A549 (cell line): ENCODE measurements around the gene SPTSSA. TPM values are rescaled to one million over a fixed set of nuclear protein-coding genes. Genes with fewer than 3 reads are reported as not detected.

ENCODE experiments used
- ATAC-seq, 2 experiments: fragments of 200-7000 bp in 1 of 2; fragments of >200 bp in 1 of 2; cut with Nextera tagmentation in 1 of 2; cut with Tn5 transposase in 1 of 2; 3 replicates each; pipeline versions ENCODE4 v1.8.0 to v1.9.1; 2018 to 2020; ENCODE audit warnings: mild to moderate bottlenecking in 1 of 2, moderate library complexity in 1 of 2
- CTCF ChIA-PET: fragments of 300-600 bp; sonication (Branson Sonifier 250); formaldehyde crosslinking; extraction: SDS; loops from one replicate; lab custom pipeline; 2021; ENCODE audit warnings: antibody characterized with exemption, inconsistent platforms; lab: Yijun Ruan, JAX
- POLR2A ChIA-PET: fragments of 350-600 bp; formaldehyde crosslinking; extraction: SDS; loops from one replicate; lab custom pipeline; 2021; ENCODE audit warnings: antibody characterized with exemption, inconsistent platforms; lab: Yijun Ruan, JAX
- DNase-seq, 2 experiments: peaks; one replicate each; pipeline versions ENCODE4 v3.0.0 to v3.0.0-alpha.2; 2011 to 2016; ENCODE audit warnings: low read depth in 1 of 2, low spot score in 1 of 2
- FAIRE-seq: peaks from 2 replicates; lab custom pipeline; 2011; peaks lifted over from hg19 to GRCh38; lab: Jason Lieb, UNC
- H3K27ac ChIP-seq, 2 experiments: fragments of >200 bp; sonication (Bioruptor Twin); formaldehyde crosslinking; 3 replicates each; pipeline ENCODE4 v1.5.1; 2016 to 2017
- H3K4me1 ChIP-seq: fragments of >200 bp; sonication (Bioruptor Twin); formaldehyde crosslinking; 3 replicates; pipeline ENCODE4 v1.6.1; 2016
- H3K4me2 ChIP-seq: fragments of >200 bp; sonication (Bioruptor Twin); formaldehyde crosslinking; 3 replicates; pipeline ENCODE4 v1.6.1; 2016
- H3K4me3 ChIP-seq: fragments of >200 bp; sonication (Bioruptor Twin); formaldehyde crosslinking; 3 replicates; pipeline ENCODE4 v1.5.1; 2016
- H3K9me3 ChIP-seq: fragments of >200 bp; sonication (Bioruptor Twin); formaldehyde crosslinking; 3 replicates; pipeline ENCODE4 v1.6.1; 2016
- BHLHE40 ChIP-seq: IDR thresholded peaks from 2 replicates; pipeline ENCODE4 v1.6.1; 2012; ENCODE audit warnings: low read depth, low read length, inconsistent platforms
- CBX2 ChIP-seq: fragments of 200-600 bp; sonication (generic); IDR thresholded peaks from 2 replicates; pipeline ENCODE4 v1.6.1; 2016; ENCODE audit warnings: low read depth, mild to moderate bottlenecking, borderline replicate concordance
- CBX8 ChIP-seq: fragments of 200-600 bp; sonication (generic); IDR thresholded peaks from 2 replicates; pipeline ENCODE4 v1.6.1; 2016
- CEBPB ChIP-seq, 2 experiments: fragments of >200 bp in 1 of 2; sonication (Bioruptor Twin) in 1 of 2; formaldehyde crosslinking in 1 of 2; IDR thresholded peaks; 2 replicates each; pipeline ENCODE4 v1.6.1; 2012 to 2016
- EHF ChIP-seq: fragments of 250-450 bp; sonication (Bioruptor Pico); IDR thresholded peaks from 2 replicates; pipeline ENCODE4 v1.5.0; 2020; ENCODE audit warnings: mild to moderate bottlenecking
- EHMT2 ChIP-seq: fragments of 200-600 bp; sonication (generic); IDR thresholded peaks from 2 replicates; pipeline ENCODE4 v1.6.1; 2016; ENCODE audit warnings: antibody characterized with exemption, low read depth, mild to moderate bottlenecking, moderate library complexity
- GATA3 ChIP-seq: IDR thresholded peaks from 2 replicates; pipeline ENCODE4 v1.6.1; 2012; ENCODE audit warnings: borderline replicate concordance
- HEYL ChIP-seq: fragments of 250-450 bp; sonication (Bioruptor Pico); IDR thresholded peaks from 2 replicates; pipeline ENCODE4 v1.8.0; 2021; ENCODE audit warnings: mild to moderate bottlenecking, moderate library complexity
- HOXA7 ChIP-seq: fragments of 250-450 bp; sonication (Bioruptor Pico); IDR thresholded peaks from 2 replicates; pipeline ENCODE4 v1.5.0; 2020; ENCODE audit warnings: mild to moderate bottlenecking, moderate library complexity
- JUN ChIP-seq, 2 experiments: fragments of >200 bp; sonication (Bioruptor Twin); formaldehyde crosslinking; IDR thresholded peaks; 2 replicates in 1 of 2; 3 replicates in 1 of 2; pipeline ENCODE4 v1.6.1; 2016 to 2017
- KDM1A ChIP-seq: fragments of 200-600 bp; sonication (generic); IDR thresholded peaks from 2 replicates; pipeline ENCODE4 v1.6.1; 2016; ENCODE audit warnings: low read depth, mild to moderate bottlenecking
- KDM5A ChIP-seq: fragments of 200-600 bp; sonication (generic); IDR thresholded peaks from 2 replicates; pipeline ENCODE4 v1.6.1; 2016; ENCODE audit warnings: antibody characterized with exemption, mild to moderate bottlenecking
- MAZ ChIP-seq: fragments of 150-350 bp; IDR thresholded peaks from 2 replicates; pipeline ENCODE4 v1.6.1; 2014; ENCODE audit warnings: antibody characterized with exemption, low read depth, low read length, borderline replicate concordance
- NFE2L2 ChIP-seq: fragments of 150-350 bp; conservative IDR thresholded peaks from 2 replicates; pipeline ENCODE4 v1.6.1; 2014; ENCODE audit warnings: low read length
- NPAS2 ChIP-seq: fragments of 250-450 bp; sonication (Bioruptor Pico); IDR thresholded peaks from 2 replicates; pipeline ENCODE4 v1.8.0; 2022; ENCODE audit warnings: mild to moderate bottlenecking, moderate library complexity, borderline replicate concordance
- NR3C1 ChIP-seq: fragments of >200 bp; sonication (Bioruptor Twin); formaldehyde crosslinking; IDR thresholded peaks from 3 replicates; pipeline ENCODE4 v1.6.1; 2017
- POLR2AphosphoS2 ChIP-seq: conservative IDR thresholded peaks from 2 replicates; pipeline ENCODE4 v1.6.1; 2012; ENCODE audit warnings: low read length, improper control_type of control experiment, inconsistent platforms
- RAD21 ChIP-seq, 2 experiments: fragments of >200 bp in 1 of 2; sonication (Bioruptor Twin) in 1 of 2; formaldehyde crosslinking in 1 of 2; IDR thresholded peaks in 1 of 2; conservative IDR thresholded peaks in 1 of 2; 2 replicates in 1 of 2; 3 replicates in 1 of 2; pipeline ENCODE4 v1.6.1; 2012 to 2018; ENCODE audit warnings: inconsistent platforms in 1 of 2
- SMC3 ChIP-seq: fragments of >200 bp; sonication (Bioruptor Twin); formaldehyde crosslinking; IDR thresholded peaks from 3 replicates; pipeline ENCODE4 v1.6.1; 2018; ENCODE audit warnings: inconsistent platforms
- TP53 ChIP-seq: fragments of 250-450 bp; sonication (Bioruptor Pico); IDR thresholded peaks from 2 replicates; pipeline ENCODE4 v1.5.0; 2021; ENCODE audit warnings: mild to moderate bottlenecking, moderate library complexity
- ZFP36 ChIP-seq: fragments of 450-650 bp; IDR thresholded peaks from 2 replicates; pipeline ENCODE4 v1.6.1; 2014; ENCODE audit warnings: borderline replicate concordance; ENCODE audit not compliant: partially characterized antibody
- ZNF302 ChIP-seq: fragments of 250-450 bp; sonication (Bioruptor Pico); IDR thresholded peaks from 2 replicates; pipeline ENCODE4 v1.9.0; 2021; ENCODE audit warnings: inconsistent platforms, mild to moderate bottlenecking, moderate library complexity
- WGBS: methylation state at CpG from one replicate; pipeline ENCODE4 v1.1.6; 2017; ENCODE audit errors: missing lambda C conversion rate; 5-methylcytosine and 5-hydroxymethylcytosine counted together
- polyA plus RNA-seq, 4 experiments: library from polyadenylated mRNA; depleted of rRNA in 3 of 4; stranded (reverse); fragments of >200 nt; fragmentation: RNase III in 1 of 4; extraction: RNeasy Plus Mini Kit Qiagen cat#74134 plus additional on column Dnase treatment in 1 of 4; gene quantifications; 2 replicates in 3 of 4; 3 replicates in 1 of 4; pipeline ENCODE4 v1.2.3, GENCODE V29; 2011 to 2017
- TF ChIP-seq, protein P1 (sequence below): fragments of 250-450 bp; sonication (Bioruptor Pico); IDR thresholded peaks from 2 replicates; pipeline ENCODE4 v1.5.0; 2020; ENCODE audit warnings: low read depth, mild to moderate bottlenecking, moderate library complexity
- TF ChIP-seq, protein P2 (sequence below): fragments of >200 bp; sonication (Bioruptor Twin); formaldehyde crosslinking; IDR thresholded peaks from 3 replicates; pipeline ENCODE4 v1.5.1; 2016
- TF ChIP-seq, protein P3 (sequence below): fragments of >200 bp; sonication (Bioruptor Twin); formaldehyde crosslinking; IDR thresholded peaks from 2 replicates; pipeline ENCODE4 v1.6.1; 2016
- TF ChIP-seq, protein P4 (sequence below): IDR thresholded peaks from 2 replicates; pipeline ENCODE4 v1.6.1; 2012
- TF ChIP-seq, protein P5 (sequence below): fragments of >200 bp; sonication (Bioruptor Twin); formaldehyde crosslinking; IDR thresholded peaks from 3 replicates; pipeline ENCODE4 v1.6.1; 2016

Gene SPTSSA
- polyA plus RNA-seq, 2 of the 4 experiments (the other 2 are of a cell fraction): 68.0 to 105 TPM

DNA sequence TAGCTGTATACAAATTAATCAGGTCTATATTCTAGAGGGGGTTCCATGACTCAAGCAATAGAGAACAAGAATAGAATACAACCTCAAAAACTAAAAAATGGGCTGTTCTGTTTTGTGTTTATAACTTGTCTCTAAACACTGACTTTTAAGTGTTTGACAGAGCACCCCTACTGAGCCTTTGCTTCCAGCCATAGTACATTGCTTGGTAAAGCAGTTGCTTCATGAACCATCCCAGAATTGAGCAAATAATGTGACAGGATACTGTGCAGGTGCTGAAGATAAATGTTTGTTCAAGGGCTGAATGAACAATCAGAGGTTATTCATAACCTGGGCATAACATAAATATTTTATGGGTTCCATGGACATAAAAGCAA is 11.5 kb downstream of the SPTSSA start:
- Histone ChIP-seq H3K4me2 (peak overlapping the region; percentile 33; the same call in 2 of the 3 replicates), H3K27ac (no peak overlapping the region)
- no peak for FAIRE-seq

DNA sequence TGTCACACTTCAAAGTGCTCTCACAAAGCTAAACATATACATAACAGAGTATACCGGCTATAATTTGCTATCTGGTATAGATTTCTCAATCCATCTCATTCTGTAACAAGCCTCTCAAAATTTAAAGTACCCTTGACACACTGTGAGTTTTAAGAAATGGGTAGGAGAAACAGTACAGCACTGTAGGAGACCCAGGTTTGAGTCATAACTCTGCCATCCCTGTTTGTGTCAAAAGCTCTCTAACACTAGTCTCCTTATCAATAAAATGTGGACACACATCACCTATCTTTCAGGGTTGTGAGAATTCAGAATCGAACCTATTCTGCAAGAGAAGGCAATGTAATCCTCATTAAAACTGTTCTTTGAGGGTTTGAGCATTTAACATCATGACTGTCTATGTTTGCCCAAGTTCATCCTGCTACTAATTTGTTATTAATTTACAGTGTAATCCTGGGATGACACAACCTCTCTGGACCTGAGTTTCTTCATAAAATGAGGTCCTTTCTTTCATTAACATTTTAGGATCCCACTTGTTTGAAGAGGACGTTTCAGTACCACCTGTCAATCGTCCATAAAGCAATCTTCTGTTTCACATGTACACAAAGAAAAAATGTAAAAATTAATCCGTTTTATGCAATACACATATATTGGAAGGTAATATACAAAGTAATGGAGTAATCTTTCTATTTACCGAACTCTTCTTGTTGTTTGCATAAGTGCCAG is 12.1 kb downstream of the SPTSSA start:
- H3K4me2 ChIP-seq: peak overlapping the region; percentile 33; the same call in 2 of the 3 replicates
- H3K4me3 ChIP-seq: no peak overlapping the region
- H3K9me3 ChIP-seq: no peaks in the 10 kb centered on the region
- 59% methylated on average over 6 of the region's 6 CpGs for whole genome bisulfite sequencing
- TF ChIP-seq, protein P1, sequence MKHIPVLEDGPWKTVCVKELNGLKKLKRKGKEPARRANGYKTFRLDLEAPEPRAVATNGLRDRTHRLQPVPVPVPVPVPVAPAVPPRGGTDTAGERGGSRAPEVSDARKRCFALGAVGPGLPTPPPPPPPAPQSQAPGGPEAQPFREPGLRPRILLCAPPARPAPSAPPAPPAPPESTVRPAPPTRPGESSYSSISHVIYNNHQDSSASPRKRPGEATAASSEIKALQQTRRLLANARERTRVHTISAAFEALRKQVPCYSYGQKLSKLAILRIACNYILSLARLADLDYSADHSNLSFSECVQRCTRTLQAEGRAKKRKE (CRISPR knock-in tag): no peak
- TF ChIP-seq, protein P2, sequence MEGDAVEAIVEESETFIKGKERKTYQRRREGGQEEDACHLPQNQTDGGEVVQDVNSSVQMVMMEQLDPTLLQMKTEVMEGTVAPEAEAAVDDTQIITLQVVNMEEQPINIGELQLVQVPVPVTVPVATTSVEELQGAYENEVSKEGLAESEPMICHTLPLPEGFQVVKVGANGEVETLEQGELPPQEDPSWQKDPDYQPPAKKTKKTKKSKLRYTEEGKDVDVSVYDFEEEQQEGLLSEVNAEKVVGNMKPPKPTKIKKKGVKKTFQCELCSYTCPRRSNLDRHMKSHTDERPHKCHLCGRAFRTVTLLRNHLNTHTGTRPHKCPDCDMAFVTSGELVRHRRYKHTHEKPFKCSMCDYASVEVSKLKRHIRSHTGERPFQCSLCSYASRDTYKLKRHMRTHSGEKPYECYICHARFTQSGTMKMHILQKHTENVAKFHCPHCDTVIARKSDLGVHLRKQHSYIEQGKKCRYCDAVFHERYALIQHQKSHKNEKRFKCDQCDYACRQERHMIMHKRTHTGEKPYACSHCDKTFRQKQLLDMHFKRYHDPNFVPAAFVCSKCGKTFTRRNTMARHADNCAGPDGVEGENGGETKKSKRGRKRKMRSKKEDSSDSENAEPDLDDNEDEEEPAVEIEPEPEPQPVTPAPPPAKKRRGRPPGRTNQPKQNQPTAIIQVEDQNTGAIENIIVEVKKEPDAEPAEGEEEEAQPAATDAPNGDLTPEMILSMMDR: no peak
- TF ChIP-seq NPAS2 (no peak), TP53 (CRISPR knock-in tag) (no peak), KDM1A (no peak), KDM5A (no peak), CBX2 (no peak), JUN (IDR thresholded peaks at IDR 0.05) (no peak), EHF (CRISPR knock-in tag) (no peak), NFE2L2 (no peak), BHLHE40 (no peak), CEBPB (IDR thresholded peaks at IDR 0.05) (no peak), ZFP36 (no peak), EHMT2 (no peak), MAZ (no peak), NR3C1 (no peak)
- TF ChIP-seq, protein P3, sequence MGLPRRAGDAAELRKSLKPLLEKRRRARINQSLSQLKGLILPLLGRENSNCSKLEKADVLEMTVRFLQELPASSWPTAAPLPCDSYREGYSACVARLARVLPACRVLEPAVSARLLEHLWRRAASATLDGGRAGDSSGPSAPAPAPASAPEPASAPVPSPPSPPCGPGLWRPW: no peak
- ChIA-PET POLR2A (interaction anchor here (1.5 kb wide), 1 partner anchor 47 kb away, joined by 3 read pairs; no protein-coding TSS in a partner anchor), CTCF (interaction anchor here (0.8 kb wide), 2 partner anchors 20 to 126 kb away, joined by 3 to 4 read pairs; no protein-coding TSS in a partner anchor)
- DNase-seq (no peak), FAIRE-seq (no peak), ATAC-seq (no peak)
- H3K4me1 ChIP-seq: peaks cover 49% of the 10 kb centered on the region
- H3K27ac ChIP-seq: no peak overlapping the region

More for the DNA sequence above, 11.5 kb downstream of the SPTSSA start:
- POLR2A ChIA-PET: interaction anchor here (1.5 kb wide), 1 partner anchor 47 kb away, joined by 3 read pairs; no protein-coding TSS in a partner anchor
- no peak for ATAC-seq
- no peak for DNase-seq
- TF ChIP-seq, protein P4, sequence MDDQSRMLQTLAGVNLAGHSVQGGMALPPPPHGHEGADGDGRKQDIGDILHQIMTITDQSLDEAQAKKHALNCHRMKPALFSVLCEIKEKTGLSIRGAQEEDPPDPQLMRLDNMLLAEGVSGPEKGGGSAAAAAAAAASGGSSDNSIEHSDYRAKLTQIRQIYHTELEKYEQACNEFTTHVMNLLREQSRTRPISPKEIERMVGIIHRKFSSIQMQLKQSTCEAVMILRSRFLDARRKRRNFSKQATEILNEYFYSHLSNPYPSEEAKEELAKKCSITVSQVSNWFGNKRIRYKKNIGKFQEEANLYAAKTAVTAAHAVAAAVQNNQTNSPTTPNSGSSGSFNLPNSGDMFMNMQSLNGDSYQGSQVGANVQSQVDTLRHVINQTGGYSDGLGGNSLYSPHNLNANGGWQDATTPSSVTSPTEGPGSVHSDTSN: no peak
- TF ChIP-seq ZNF302: no peak
- CTCF ChIA-PET: interaction anchor here (0.8 to 2.6 kb wide), 2 partner anchors 48 to 127 kb away, joined by 3 to 6 read pairs; no protein-coding TSS in a partner anchor
- Histone ChIP-seq H3K9me3 (no peaks in the 10 kb centered on the region), H3K4me3 (no peak overlapping the region), H3K4me1 (peaks cover 49% of the 10 kb centered on the region)

DNA sequence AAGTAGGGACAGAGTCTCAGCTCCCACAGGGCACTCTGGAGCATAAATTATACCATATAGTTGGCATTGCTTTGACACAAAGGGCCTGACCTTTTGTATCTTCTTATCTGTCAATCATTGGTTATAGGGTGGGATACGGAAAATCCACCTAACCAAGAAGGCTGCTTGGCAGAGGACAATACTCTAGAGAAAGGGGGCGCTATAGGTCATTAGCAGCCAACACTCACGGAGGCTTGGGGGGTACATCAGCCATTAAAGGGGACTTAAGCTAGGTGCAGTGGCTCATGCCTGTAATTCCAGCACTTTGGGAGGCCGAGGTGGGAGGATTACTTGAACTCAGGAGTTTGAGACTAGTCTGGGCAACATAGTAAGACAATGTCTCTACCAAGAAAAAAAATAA is 22.9 kb downstream of the SPTSSA start:
- CTCF ChIA-PET: interaction anchor here (1.2 kb wide), 1 partner anchor 59 kb away, joined by 5 read pairs; no protein-coding TSS in a partner anchor
- WGBS: 93% methylated on average over 4 of the region's 4 CpGs
- no peak for FAIRE-seq
- TF ChIP-seq CBX8 (no peak), GATA3 (no peak), POLR2AphosphoS2 (no peak), SMC3 (no peak), EHMT2 (no peak), KDM1A (no peak), HOXA7 (CRISPR knock-in tag) (no peak), HEYL (CRISPR knock-in tag) (no peak), RAD21 (conservative IDR thresholded peaks at IDR 0.05 in 1 of 2, IDR thresholded peaks at IDR 0.05 in 1 of 2) (no peak)
- TF ChIP-seq, protein P5, sequence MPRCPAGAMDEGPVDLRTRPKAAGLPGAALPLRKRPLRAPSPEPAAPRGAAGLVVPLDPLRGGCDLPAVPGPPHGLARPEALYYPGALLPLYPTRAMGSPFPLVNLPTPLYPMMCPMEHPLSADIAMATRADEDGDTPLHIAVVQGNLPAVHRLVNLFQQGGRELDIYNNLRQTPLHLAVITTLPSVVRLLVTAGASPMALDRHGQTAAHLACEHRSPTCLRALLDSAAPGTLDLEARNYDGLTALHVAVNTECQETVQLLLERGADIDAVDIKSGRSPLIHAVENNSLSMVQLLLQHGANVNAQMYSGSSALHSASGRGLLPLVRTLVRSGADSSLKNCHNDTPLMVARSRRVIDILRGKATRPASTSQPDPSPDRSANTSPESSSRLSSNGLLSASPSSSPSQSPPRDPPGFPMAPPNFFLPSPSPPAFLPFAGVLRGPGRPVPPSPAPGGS: no peak
- TF ChIP-seq, protein P2: no peak

More for the DNA sequence above, 22.9 kb downstream of the SPTSSA start:
- no peak overlapping the region for H3K4me3 ChIP-seq
- POLR2A ChIA-PET: no interaction called here
- 0 out of 6 replicates have a peak overlapping the region, but pooled peaks of 1 of the 2 experiments have one; percentile 0 for H3K27ac ChIP-seq
- no peak overlapping the region for H3K4me2 ChIP-seq
- no peak for ATAC-seq
- H3K4me1 ChIP-seq: peaks cover 29% of the 10 kb centered on the region
- DNase-seq: no peak
- no peaks in the 10 kb centered on the region for H3K9me3 ChIP-seq
